Activated T-helper 9 cell treated with anti-CD3 and anti-CD28 coated beads, Interleukin-2, amount 50 U/mL, for 16 hours (primary cell): ENCODE results near the gene ORC4.

Experiments used
- DNase-seq: peaks from one replicate; pipeline ENCODE4 v3.0.0-alpha.2; 2020; ENCODE audit warnings: low read depth

ORC4 gene

DNA sequence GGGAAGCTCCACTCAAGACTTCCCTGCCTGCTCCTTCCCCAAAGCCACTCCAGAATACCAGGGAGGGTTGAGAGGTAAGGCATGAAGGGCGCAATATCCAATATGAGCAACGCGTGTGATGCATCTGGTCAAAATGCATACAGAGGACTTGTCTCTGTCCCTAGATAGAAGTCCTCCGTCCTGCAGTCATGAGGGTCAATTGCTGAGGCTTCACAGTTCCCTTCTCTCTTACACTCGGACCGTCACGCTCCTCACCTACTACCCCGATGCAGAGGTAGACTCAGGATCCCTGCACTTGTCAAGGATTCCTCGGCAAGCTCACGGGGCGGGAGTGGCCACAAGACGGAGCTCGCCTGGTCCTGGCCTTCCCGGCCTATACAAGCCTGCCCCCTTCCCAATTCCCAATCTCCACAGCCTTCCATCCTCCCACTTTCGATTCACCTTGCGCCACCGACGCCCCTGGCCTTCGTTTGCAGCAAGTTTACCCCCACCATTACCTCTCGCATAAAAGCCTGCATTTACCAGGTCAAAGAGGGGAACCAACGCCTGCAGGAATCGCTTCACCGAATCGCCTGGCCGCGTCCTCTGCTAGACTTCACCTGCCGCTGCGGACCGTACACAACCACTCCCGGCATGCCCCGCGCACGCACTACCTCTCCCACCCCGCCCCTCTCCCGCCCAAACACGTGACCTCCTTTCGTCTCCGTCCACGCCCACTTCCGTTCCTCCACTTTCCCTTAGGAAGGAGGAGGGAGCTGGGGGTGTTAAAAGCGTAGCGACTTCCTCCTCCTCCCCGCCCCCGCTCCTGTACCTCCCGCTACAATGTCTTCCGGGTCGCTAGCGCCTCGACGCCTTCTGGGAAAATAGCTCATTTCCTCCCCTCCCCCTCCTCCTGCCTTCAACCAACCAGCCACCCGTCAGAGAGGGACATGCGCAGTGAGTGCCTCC lies at the start of gene ORC4:
Gene ORC4, minus strand, starts transcription at position 627 of the 948 bp plus-strand sequence. CDS start 44,779 bp downstream, outside the sequence.
- DNase-seq = peak; percentile 97

DNA sequence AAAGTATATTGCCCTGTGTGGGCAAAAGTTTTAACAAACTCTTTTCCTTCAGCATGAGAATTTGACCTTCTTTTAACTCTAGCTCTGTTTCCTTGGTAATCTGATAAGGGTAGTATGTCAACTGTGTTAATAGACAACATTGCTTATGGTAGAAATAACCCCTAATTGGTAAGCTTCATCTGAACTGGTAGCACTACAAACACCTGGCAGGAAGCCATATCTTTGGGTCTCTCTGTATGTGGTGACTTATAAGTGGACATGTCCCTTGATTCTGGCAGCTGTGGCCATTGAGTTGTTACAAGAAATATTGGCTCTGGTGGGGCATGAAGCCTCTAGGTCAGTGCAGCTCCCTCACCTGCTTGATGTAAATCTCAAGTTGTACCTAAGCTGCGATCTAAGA lies 47.3 kb upstream of the ORC4 start:
- no peak for DNase-seq

DNA sequence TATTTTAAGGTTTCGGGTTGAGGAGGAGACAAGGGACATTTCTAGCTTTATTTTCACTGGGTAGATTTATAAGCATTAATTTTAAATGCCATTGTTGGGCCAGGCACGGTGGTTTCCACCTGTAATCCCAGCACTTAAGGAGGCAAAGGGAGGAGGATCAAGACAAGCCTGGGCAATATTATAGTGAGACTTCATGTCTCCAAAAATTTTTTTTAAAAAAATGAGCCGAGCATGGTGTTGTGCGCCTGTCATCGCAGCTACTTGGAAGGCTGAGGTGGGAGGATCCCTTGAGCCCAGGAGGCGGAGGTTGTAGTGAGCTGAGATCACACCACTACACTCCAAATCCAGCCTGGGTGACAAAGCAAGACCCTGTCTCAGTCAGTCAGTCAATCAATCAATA lies 45.4 kb upstream of the ORC4 start:
- no peak for DNase-seq

DNA sequence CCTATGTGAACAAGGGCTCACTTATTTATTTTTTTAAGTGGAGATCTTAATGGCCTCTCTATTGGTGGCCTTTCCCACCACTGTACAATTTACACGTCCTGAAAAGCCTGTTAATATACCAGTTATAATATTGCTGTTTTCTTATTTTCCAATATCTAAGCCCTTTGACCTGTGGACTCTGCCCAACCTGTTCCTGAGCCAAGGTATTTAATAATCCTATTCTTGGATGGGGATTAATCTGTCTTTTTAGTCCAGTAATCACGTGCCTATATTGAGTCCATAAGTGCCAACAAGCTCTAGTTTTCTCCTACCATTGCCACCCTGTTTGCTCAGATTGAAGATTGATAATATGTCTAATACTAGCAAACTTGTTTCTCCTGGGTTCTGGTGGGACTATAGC lies 43.1 kb upstream of the ORC4 start:
- no peak for DNase-seq

DNA sequence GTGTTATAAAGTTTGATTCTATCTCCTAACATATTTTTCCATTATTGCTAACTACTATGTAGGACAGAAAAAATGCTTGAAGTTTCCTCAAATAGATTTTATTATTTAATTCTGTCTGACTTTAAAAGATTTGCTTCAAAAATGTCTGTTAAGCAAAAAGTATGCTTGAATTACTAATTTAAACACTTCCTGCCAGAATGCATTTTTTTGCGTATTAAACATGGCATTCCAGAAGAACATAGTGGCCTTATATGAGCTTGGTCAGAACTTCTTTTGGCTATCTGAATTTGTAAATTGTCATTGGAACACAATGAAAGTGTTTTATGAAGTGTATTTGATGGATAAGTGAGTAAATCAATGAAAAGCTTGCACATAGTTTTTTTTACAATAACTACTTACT lies 38.1 kb upstream of the ORC4 start:
- DNase-seq = no peak

DNA sequence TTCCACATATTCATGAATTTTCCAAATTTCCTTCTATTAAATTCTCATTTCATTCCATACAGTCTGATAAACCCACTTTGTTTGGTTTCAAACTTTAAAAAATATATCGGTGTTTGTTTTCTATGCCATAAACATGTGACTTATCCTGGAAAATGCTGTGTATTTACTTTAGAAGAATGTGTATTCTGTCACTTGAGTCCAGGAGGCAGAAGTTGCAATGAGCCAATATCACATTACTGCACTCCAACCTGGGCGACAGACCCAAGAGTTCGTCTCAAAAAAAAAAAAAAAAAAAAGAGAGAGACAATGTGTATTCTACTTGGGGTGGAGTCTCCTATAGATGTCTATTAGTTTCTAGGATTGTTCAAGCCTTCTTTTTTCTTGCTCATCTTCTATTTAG lies 32.1 kb upstream of the ORC4 start:
- DNase-seq = no peak

DNA sequence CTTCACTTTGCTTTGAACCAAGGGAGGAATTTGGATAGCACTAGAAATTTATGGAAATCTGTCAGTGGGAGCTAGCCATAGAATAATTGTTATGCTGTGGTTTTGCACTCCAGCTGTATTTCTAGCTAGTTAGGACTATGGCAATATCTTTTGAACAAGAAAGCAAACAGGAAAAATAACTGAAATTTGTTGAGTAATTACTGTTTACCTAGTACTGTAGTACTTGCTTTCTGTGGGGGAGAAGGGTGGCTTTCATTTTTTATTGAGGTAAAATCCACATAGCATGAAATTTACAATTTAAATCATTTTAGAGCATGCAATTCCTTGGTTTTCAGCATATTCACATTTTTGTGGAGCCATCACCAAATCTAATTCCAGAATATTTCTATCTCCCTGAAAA lies 28.7 kb upstream of the ORC4 start:
- DNase-seq = no peak

DNA sequence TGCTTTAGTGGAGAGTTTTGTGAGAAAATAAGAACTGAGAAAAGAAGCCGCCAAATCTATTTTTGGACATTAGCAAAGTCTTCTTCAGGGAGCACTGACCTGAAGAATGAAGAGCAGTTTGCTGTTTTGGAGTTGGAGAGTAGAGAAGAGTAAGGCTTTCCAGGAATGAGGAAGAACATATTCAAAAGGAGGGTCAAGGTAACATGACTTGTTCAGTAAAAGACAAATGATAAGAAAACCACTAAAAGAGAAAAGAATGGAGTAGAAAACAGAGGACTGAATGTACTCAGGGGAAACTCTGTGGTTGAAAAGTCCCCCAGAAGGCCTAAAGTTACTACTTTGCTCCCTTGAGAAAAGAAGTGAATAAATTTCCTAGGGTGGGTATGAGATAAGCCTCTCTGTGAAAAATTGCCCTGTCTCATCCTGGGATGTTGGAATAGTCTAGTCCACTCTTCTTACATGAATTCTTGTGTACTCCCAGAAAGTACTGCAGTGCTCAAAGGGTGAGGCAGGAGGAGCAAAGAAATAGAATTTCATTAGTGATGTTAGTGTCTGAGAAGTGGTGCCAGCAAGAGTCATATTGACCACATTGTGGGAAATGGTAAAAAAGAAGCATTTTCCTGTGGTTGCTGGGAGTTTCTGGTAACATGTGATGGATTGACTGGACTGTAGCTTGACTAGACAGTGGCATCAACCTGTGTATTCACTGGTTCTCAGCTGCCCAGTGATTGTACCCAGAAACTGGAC lies 28.1 kb upstream of the ORC4 start:
- no peak for DNase-seq

DNA sequence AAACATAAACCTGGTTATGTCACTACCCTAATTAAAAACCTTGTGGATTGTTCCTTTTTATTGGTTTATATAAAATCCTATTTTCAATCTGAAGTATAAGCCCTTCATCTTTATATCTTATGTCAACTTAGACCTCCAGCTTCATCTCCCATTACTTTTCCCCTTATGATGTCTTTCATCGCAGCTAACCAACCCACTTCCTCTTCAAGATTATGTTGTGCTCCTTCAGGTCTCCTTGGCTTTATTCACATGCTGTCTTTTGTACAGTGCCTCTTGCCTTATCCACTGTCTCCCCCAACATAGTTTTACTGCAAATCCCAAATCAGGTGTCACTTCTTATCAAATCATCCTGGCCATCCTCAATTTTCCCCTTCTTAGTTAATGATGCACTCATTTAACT lies 26.3 kb upstream of the ORC4 start:
- no peak for DNase-seq

DNA sequence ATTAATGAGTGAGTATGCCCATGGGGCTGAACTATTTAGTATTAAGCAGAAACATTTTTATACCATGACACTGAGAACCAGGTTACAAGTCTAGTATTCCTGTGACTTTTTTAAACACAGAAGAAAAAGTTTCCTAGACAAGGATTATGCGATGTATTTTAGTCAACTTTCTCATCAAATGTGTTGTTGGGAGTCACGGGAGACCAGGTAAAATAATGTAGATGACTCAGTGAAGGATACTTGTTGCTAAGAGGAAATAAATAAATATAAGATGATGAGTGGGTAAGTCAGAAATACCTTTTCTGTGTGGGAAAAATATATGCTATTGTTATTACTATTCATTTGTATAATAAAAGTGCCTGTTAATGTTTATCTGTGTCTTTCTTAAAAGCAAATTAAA lies 23.8 kb upstream of the ORC4 start:
- DNase-seq = no peak

DNA sequence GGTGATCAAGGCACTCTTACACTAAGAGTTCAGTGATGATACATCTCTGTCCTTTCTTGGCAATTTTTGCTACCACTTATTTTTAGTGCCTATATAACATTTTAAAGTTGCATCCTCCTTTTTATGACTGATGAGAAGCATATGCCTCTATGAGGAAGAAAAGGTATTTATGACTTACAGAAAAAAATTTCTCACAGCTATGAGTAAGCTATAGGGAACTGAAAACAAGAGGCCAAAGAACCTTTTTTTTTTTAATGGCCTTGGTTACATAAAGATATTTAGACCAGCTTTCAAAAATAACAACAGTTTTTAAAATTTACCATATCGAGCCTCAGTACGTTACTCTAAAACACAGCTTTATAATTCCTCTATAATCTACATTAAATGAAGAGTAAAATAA lies 21.7 kb upstream of the ORC4 start:
- no peak for DNase-seq

DNA sequence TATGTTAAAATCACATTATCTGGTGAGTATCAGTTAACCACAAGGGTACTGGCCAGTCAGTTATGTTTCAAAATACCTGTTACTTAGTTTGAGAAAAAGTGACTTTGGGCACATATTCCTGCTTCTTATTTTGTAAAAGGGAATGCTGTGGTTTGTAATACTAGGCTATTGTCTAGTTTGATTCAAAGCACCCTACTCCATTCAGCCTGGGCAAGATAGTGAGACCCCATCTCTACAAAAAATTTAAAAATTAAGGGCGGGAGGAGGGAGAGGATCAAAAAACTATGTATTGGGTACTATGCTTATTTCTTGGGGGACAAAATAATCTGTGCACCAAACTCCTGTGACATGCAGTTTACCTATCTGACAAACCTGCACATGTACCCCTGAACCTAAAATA lies 19.2 kb upstream of the ORC4 start:
- DNase-seq = no peak

DNA sequence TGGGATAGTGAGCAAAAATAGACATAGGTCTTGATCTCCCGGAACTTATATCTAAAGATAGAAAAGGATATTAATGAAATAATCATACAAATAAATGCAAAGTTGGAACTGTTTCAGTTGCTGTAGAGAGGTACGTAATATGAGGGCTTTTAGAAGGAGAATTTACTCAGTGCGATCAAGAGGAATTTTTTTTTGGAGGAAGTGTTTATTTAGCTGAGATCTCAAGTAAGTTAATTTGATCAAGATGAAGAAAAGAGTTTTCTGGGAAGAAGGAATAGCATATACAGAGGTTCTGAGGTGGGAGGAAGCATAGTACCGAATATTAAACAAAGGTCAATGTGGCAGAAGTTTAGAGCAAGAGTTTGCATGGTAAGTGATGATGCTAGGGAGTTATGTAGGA lies 11.7 kb upstream of the ORC4 start:
- DNase-seq = no peak

DNA sequence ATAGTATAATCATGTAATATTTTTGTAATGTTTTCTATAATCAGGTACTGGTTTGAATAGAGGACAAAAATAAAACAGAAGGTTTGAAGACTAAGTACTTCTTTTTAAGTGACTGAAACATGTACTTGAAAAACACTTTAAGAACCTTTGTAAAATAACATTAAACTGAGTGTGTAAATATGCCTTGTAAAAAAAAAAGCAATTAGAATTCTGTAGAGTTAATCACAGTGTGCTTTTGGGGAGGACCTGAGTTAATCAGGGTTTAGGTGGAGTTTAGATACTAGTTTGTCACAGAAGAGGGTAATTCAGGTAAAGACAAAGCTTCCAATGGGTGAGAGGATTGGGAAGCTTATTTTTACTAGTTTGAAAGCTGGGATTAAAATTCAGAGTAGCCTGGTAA lies 10.6 kb upstream of the ORC4 start:
- DNase-seq = no peak

DNA sequence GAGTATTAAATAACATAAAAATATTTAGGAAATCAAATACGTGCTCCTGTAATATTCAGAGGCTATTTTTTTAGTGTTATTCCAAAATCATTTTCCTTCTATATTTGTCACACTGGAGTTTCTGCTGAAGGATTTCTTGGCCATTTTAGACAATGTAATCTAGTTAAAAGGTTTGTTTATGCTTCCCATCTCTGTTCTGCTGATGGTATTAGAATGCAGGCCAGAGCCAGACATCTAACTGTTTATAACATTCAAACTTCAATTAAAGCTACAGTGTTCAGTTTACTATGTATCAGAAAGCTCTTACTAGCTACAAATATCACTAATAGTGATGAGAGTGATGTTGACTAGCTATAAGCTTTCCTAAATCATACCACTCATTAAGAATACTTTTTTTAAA lies 8.2 kb upstream of the ORC4 start:
- DNase-seq = no peak

DNA sequence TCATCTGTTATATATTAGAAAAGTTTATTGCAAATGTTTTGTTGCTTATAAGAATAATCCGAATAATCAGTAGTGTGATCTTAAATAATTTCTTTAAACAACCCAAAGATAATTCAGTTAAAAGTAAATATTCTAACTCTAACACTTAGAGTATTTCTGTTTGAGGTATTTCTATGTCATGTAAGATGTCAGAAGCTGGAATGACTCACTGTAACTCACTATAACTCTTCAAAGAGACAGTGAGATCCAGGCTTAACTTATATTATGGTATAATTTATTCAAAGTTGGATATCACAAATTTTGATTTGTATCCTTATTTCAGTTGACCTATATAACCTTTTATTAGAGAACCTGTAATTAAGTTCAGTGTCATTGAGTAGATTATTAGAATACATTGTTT lies 7.3 kb upstream of the ORC4 start:
- DNase-seq = no peak

DNA sequence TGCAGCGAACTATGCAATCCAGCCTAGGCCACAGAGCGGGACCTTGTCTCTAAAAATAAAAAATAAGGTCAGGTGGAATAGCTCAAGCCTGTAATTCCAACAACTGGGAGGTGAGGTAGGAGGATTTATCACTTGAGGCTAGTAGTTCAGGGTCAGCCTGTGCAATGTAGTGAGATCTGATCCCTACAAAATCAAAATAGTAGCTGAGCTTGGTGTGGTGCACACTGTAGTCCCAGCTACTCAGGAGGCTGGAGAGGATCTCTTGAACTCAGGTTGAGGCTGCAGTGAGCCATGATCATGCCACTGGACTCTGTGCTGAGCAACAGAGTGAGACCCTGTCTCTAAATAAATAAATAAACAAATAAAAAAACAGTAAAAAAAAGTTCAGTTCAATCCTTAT lies 6.0 kb upstream of the ORC4 start:
- no peak for DNase-seq

DNA sequence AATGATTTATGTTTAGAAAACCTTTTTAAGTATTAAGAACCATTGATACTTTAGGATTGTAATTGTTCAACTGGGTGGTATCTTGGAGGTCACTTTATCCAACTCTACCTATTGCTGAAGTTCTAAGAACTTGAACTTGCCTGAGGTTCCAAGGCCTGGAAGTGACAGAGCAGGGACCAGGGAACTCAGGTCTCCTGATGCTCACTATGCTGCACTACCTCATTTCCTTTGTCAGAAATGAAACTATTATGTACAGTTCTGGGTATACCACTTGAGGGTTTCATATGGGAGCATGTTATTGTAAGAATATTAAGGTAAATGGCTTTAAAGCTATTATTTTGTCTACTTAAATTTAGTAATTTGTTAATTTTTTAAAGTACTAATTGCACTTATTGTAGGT lies 3.3 kb upstream of the ORC4 start:
- DNase-seq = no peak

DNA sequence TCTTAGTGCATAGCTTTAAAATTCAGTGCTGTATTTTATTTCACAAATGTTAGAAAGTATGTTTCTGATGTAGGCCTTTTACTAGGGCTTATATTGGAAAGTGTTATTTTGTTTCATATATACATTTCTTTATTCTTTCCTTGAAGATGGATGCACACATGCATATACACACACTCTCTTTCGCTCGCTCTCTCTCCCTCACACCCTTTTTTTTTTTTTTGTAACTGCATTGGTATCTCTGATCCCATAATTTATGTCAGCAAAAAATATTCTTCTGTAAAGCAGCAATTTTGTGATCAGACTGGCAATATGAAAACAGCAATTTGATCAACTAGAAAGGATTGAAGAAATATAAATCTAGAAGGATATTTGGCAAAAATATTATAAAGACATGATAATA lies 2.3 kb upstream of the ORC4 start:
- no peak for DNase-seq

DNA sequence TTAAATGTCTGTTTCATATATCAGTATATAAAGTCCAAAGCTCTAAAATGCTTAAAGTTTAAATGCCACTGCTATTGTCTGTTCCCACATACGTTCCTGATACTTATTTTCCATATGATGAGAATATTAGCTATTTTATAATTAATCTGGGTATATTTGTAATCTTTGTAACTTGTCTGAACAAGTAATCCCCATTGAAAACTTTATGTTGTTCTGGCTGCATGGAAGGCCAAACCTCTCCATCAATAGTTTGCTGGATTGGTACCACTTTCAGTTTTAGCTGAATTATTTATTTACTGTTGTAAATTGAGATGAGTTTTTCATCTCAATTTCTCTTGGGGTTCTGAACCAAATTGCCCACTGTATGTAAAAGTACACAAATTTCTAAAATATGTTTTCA lies 1.8 kb upstream of the ORC4 start:
- DNase-seq = no peak

DNA sequence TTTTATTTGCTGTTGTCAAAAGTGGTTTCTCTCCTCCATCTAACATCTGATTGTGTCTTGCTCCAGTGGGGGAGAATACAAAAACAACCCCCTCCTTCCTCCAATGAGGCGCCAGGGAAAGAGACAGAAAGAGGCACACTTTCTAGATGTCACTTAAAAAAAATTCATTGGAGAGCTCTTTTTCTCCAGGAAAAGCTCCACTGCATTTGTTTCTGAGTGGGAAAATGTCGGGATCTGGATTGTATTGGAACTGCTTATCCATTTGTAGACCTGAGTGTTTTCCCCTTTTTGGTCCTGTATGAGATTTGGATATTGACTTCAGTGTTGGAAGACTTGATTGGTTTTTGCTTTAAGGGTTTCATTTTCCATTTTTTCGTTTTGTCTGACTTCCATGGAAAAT lies 1.3 kb upstream of the ORC4 start:
- no peak for DNase-seq

DNA sequence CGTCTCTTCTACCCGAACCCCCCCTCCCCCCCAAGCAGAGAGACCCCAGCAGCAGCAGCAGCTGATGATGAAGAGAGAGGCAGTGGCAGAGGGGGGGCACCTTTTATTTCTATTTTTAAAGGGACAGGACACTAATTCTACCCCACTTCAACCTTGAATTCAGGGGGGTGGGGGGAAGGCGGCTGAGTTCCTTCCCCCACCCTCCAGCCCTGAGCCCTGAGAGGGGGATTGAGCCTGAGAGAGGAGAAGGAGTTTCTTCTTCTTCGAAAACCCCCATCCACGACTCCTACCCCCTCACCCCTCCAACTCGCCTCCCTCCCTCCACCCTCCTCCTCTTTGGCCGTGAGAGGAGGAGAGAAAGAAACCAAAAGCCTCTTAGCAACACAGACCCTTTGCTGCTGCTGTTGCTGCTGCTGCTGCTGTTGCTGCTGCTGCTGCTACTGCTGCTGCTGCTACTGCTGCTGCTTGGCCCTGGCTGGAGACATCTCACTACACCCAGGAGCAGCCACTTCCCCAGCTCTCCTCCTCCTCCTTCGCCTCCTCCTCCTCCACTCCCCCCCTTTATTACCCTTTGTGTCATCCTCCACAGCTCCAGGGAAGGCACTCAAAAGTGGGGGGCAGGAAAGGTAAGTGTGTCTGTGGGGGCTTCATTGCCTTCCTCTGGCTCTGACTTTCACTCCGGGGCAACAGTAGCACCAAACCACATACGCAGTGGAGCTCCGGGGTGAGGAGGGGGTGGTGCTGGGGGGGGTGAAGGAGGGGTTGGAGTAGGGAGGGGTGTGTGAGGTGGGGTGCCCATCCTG lies 723 bp upstream of the ORC4 start, which contains the start of gene MBD5:
Gene MBD5, plus strand, starts transcription at position 33 of the 803 bp plus-strand sequence.
- DNase-seq = peak; percentile 36

DNA sequence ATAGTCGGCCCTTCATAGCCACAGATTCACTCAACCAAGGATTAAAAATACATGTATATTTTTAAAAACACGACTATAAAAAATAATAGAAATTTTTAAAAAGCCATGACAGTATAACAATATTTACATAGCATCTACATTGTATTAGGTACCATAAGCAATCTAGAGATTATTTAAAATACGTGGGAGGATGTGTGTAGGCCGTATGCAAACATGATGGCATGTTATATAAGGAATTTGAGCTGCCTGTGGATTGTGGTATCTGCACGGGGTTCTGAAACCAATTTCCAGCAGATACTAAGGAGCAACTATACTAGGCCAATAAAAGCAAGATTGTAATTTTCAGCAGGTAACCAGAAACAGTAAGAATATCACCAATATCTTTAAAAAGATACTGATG lies 5.9 kb downstream of the ORC4 start:
- DNase-seq = no peak
